Liver (tissue), 3 donors: ENCODE data around the gene XKR3.

Source experiments
- EGR1 ChIP-seq, 2 donors: IDR thresholded peaks; 2 replicates each; pipeline ENCODE4 v1.6.1; 2016 to 2018; ENCODE audit warnings: antibody characterized with exemption in 2 of 2, low read depth in 2 of 2
- FOXA1 ChIP-seq: IDR thresholded peaks from 2 replicates; pipeline ENCODE4 v1.6.1; 2016; ENCODE audit warnings: antibody characterized with exemption
- GABPA ChIP-seq, 2 donors: IDR thresholded peaks in 1 of 2; conservative IDR thresholded peaks in 1 of 2; 2 replicates each; pipeline ENCODE4 v1.6.1; 2016; ENCODE audit warnings: antibody characterized with exemption in 2 of 2, mild to moderate bottlenecking in 1 of 2, moderate library complexity in 1 of 2
- JUND ChIP-seq, 2 donors: IDR thresholded peaks; 2 replicates each; pipeline ENCODE4 v1.6.1; 2016; ENCODE audit warnings: antibody characterized with exemption in 2 of 2
- RAD21 ChIP-seq, 2 donors: IDR thresholded peaks; 2 replicates each; pipeline ENCODE4 v1.6.1; 2016; ENCODE audit warnings: antibody characterized with exemption in 2 of 2, mild to moderate bottlenecking in 2 of 2
- SP1 ChIP-seq: IDR thresholded peaks from 2 replicates; pipeline ENCODE4 v1.6.1; 2018; ENCODE audit warnings: antibody characterized with exemption, mild to moderate bottlenecking
- TAF1 ChIP-seq: conservative IDR thresholded peaks from 2 replicates; pipeline ENCODE4 v1.6.1; 2016; ENCODE audit warnings: antibody characterized with exemption, mild to moderate bottlenecking
- YY1 ChIP-seq: IDR thresholded peaks from 2 replicates; pipeline ENCODE4 v1.6.1; 2016; ENCODE audit warnings: antibody characterized with exemption, mild to moderate bottlenecking
- TF ChIP-seq, protein P1 (sequence below): IDR thresholded peaks from 2 replicates; pipeline ENCODE4 v1.6.1; 2016; ENCODE audit warnings: antibody characterized with exemption
- TF ChIP-seq, protein P2 (sequence below): fragments of 150-350 bp; IDR thresholded peaks from 2 replicates; pipeline ENCODE4 v1.5.1; 2017; ENCODE audit warnings: improper control_type of control experiment, low read depth, low read length; ENCODE audit not compliant: missing input control
- TF ChIP-seq, protein P3 (sequence below): IDR thresholded peaks from 2 replicates; pipeline ENCODE4 v1.6.1; 2016; ENCODE audit warnings: antibody characterized with exemption
- TF ChIP-seq, protein P4 (sequence below): IDR thresholded peaks from 2 replicates; pipeline ENCODE4 v1.6.1; 2016; ENCODE audit warnings: antibody characterized with exemption
- TF ChIP-seq, protein P5 (sequence below): IDR thresholded peaks from 2 replicates; pipeline ENCODE4 v1.6.1; 2016; ENCODE audit warnings: antibody characterized with exemption, mild to moderate bottlenecking
- donor health status: healthy.
- donor health status: healthy.

DNA sequence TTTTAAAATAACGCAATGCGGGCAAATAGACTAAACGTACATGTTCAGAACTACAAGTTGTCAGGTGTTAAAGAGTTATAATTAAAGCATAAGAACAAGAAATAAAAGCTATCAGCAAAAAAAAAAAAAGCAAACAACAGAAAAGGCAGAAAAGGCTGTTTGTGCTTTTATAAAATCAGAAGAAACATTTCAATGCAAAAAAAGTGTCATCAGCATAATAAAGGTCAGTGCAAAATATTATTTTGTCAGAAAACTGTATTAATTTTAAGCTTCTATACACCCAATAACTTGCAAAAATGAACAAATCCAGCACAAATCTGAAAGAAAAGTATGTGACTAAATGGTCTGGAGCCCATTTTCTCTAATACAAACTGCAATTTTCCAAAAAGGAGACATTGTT lies 23.6 kb downstream of the XKR3 start:
- TF ChIP-seq YY1 (no peak), TAF1 (no peak), GABPA (IDR thresholded peaks at IDR 0.05 in 1 of 2, conservative IDR thresholded peaks at IDR 0.05 in 1 of 2) (no peak), EGR1 (IDR thresholded peaks at IDR 0.05; ENCODE audit: low read depth in 2 of 2) (no peak), RAD21 (IDR thresholded peaks at IDR 0.05) (no peak), SP1 (no peak), JUND (IDR thresholded peaks at IDR 0.05) (no peak), FOXA1 (no peak)
- TF ChIP-seq, protein P1, sequence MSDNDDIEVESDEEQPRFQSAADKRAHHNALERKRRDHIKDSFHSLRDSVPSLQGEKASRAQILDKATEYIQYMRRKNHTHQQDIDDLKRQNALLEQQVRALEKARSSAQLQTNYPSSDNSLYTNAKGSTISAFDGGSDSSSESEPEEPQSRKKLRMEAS, result no peak
- TF ChIP-seq, protein P2, sequence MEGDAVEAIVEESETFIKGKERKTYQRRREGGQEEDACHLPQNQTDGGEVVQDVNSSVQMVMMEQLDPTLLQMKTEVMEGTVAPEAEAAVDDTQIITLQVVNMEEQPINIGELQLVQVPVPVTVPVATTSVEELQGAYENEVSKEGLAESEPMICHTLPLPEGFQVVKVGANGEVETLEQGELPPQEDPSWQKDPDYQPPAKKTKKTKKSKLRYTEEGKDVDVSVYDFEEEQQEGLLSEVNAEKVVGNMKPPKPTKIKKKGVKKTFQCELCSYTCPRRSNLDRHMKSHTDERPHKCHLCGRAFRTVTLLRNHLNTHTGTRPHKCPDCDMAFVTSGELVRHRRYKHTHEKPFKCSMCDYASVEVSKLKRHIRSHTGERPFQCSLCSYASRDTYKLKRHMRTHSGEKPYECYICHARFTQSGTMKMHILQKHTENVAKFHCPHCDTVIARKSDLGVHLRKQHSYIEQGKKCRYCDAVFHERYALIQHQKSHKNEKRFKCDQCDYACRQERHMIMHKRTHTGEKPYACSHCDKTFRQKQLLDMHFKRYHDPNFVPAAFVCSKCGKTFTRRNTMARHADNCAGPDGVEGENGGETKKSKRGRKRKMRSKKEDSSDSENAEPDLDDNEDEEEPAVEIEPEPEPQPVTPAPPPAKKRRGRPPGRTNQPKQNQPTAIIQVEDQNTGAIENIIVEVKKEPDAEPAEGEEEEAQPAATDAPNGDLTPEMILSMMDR, result no peak
- TF ChIP-seq, protein P3, sequence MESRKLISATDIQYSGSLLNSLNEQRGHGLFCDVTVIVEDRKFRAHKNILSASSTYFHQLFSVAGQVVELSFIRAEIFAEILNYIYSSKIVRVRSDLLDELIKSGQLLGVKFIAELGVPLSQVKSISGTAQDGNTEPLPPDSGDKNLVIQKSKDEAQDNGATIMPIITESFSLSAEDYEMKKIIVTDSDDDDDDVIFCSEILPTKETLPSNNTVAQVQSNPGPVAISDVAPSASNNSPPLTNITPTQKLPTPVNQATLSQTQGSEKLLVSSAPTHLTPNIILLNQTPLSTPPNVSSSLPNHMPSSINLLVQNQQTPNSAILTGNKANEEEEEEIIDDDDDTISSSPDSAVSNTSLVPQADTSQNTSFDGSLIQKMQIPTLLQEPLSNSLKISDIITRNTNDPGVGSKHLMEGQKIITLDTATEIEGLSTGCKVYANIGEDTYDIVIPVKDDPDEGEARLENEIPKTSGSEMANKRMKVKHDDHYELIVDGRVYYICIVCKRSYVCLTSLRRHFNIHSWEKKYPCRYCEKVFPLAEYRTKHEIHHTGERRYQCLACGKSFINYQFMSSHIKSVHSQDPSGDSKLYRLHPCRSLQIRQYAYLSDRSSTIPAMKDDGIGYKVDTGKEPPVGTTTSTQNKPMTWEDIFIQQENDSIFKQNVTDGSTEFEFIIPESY, result no peak
- TF ChIP-seq, protein P4, sequence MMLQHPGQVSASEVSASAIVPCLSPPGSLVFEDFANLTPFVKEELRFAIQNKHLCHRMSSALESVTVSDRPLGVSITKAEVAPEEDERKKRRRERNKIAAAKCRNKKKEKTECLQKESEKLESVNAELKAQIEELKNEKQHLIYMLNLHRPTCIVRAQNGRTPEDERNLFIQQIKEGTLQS, result no peak
- TF ChIP-seq, protein P5, sequence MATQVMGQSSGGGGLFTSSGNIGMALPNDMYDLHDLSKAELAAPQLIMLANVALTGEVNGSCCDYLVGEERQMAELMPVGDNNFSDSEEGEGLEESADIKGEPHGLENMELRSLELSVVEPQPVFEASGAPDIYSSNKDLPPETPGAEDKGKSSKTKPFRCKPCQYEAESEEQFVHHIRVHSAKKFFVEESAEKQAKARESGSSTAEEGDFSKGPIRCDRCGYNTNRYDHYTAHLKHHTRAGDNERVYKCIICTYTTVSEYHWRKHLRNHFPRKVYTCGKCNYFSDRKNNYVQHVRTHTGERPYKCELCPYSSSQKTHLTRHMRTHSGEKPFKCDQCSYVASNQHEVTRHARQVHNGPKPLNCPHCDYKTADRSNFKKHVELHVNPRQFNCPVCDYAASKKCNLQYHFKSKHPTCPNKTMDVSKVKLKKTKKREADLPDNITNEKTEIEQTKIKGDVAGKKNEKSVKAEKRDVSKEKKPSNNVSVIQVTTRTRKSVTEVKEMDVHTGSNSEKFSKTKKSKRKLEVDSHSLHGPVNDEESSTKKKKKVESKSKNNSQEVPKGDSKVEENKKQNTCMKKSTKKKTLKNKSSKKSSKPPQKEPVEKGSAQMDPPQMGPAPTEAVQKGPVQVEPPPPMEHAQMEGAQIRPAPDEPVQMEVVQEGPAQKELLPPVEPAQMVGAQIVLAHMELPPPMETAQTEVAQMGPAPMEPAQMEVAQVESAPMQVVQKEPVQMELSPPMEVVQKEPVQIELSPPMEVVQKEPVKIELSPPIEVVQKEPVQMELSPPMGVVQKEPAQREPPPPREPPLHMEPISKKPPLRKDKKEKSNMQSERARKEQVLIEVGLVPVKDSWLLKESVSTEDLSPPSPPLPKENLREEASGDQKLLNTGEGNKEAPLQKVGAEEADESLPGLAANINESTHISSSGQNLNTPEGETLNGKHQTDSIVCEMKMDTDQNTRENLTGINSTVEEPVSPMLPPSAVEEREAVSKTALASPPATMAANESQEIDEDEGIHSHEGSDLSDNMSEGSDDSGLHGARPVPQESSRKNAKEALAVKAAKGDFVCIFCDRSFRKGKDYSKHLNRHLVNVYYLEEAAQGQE, result no peak
